OCI-LY7 (cell line): Measurements from ENCODE around the gene HDAC4. TPM values are rescaled to one million over a fixed set of nuclear protein-coding genes. Genes with fewer than 3 reads are reported as not detected.

Experiments used
- BruUV-seq: library from RNA; stranded (reverse); fragments of 400-500 nt; replicated peaks from 2 replicates; lab custom pipeline; 2021; lab: Mats Ljungman, UMichigan
- CTCF ChIA-PET: fragments of 300-600 bp; sonication (Branson Sonifier 250); formaldehyde crosslinking; loops from one replicate; lab custom pipeline; 2022; ENCODE audit warnings: antibody characterized with exemption; ENCODE audit not compliant: unreplicated experiment; lab: Charles Lee
- POLR2A ChIA-PET: fragments of 300-600 bp; sonication (Branson Sonifier 250); formaldehyde crosslinking; loops from one replicate; lab custom pipeline; 2022; ENCODE audit warnings: antibody characterized with exemption; lab: Charles Lee
- DNase-seq: peaks from one replicate; pipeline ENCODE4 v3.0.0-alpha.2; 2015; ENCODE audit warnings: low spot score
- H2AFZ ChIP-seq: fragments of 200-600 bp; sonication (generic), shearing (Covaris generic); 2 replicates; pipeline ENCODE4 v1.6.1; 2014; ENCODE audit warnings: mild to moderate bottlenecking, antibody characterized with exemption, low read length, moderate library complexity
- H3K27ac ChIP-seq: fragments of 200-600 bp; sonication (generic); 2 replicates; pipeline ENCODE4 v1.5.1; 2014; ENCODE audit warnings: mixed run types, low read depth, mild to moderate bottlenecking, moderate library complexity, low read length, inconsistent platforms; ENCODE audit not compliant: poor library complexity, severe bottlenecking
- H3K36me3 ChIP-seq: fragments of 200-600 bp; sonication (generic); 2 replicates; pipeline ENCODE4 v1.6.1; 2014; ENCODE audit warnings: mild to moderate bottlenecking, antibody characterized with exemption, low read length, moderate library complexity, mixed read lengths; ENCODE audit not compliant: insufficient read depth
- H3K4me1 ChIP-seq: fragments of 200-600 bp; sonication (generic); 2 replicates; pipeline ENCODE4 v1.5.1; 2014; ENCODE audit warnings: mild to moderate bottlenecking, low read length; ENCODE audit not compliant: insufficient read depth, poor library complexity, severe bottlenecking
- H3K4me2 ChIP-seq: fragments of 200-600 bp; sonication (generic); 2 replicates; pipeline ENCODE4 v1.6.1; 2014; ENCODE audit warnings: mild to moderate bottlenecking, low read length
- H3K4me3 ChIP-seq: fragments of 200-600 bp; sonication (generic); 2 replicates; pipeline ENCODE4 v1.5.1; 2014; ENCODE audit warnings: mild to moderate bottlenecking, low read depth, low read length; ENCODE audit not compliant: poor library complexity, severe bottlenecking
- H3K79me2 ChIP-seq: fragments of 200-600 bp; sonication (generic); 2 replicates; pipeline ENCODE4 v1.6.1; 2016; ENCODE audit warnings: low read depth, mild to moderate bottlenecking, low read length, moderate library complexity, mixed read lengths; ENCODE audit not compliant: insufficient read depth
- H3K9me2 ChIP-seq: fragments of 200-600 bp; sonication (generic); 2 replicates; pipeline ENCODE4 v1.6.1; 2016; ENCODE audit warnings: mild to moderate bottlenecking, low read length, mixed read lengths; ENCODE audit not compliant: insufficient read depth
- H3K9me3 ChIP-seq: fragments of 200-600 bp; sonication (generic); 2 replicates; pipeline ENCODE4 v1.6.1; 2014; ENCODE audit warnings: mild to moderate bottlenecking, mixed run types, low read length, mixed read lengths
- H4K20me1 ChIP-seq: fragments of 200-600 bp; sonication (generic); 2 replicates; pipeline ENCODE4 v1.6.1; 2014; ENCODE audit warnings: mild to moderate bottlenecking, antibody characterized with exemption, low read length, moderate library complexity, mixed read lengths; ENCODE audit not compliant: insufficient read depth
- CTCF ChIP-seq: fragments of 200-600 bp; sonication (generic); conservative IDR thresholded peaks from 2 replicates; pipeline ENCODE4 v1.5.1; 2014; ENCODE audit warnings: mild to moderate bottlenecking, antibody characterized with exemption, low read length, moderate library complexity, mixed read lengths
- EZH2phosphoT487 ChIP-seq: fragments of 200-600 bp; sonication (generic); IDR thresholded peaks from 2 replicates; pipeline ENCODE4 v1.6.1; 2018; ENCODE audit warnings: low read depth, borderline replicate concordance, mild to moderate bottlenecking, mixed run types, antibody characterized with exemption, low read length, moderate library complexity, mixed read lengths
- intact Hi-C: fragments of 100-400 bp; cut with micrococcal nuclease; formaldehyde crosslinking; loops from one replicate; pipeline ENCODE4 v1.10.0; 2022; ENCODE audit not compliant: unreplicated experiment
- microRNA-seq: library from miRNA; unstranded; fragments of <30 nt; microRNA quantifications from one replicate; pipeline ENCODE4 v1.2.0, GENCODE V29; 2022; ENCODE audit warnings: borderline replicate concordance
- small RNA-seq: library from RNA; depleted of rRNA; stranded (forward); fragments of <200 nt; gene quantifications from one replicate; pipeline ENCODE3, GENCODE V24; 2014
- total RNA-seq, 2 experiments: library from RNA; depleted of rRNA in 1 of 2; stranded (reverse); fragments of >200 nt in 1 of 2; shearing (Covaris generic) in 1 of 2; gene quantifications; 2 replicates each; pipeline ENCODE4 v1.2.3, GENCODE V29; 2014 to 2022

The HDAC4 gene
- total RNA-seq, 2 experiments from 2014 or later = 10.2 to 20.6 TPM

- no TSS peak for BruUV-seq
- Histone ChIP-seq H2AFZ (no peak overlapping the region), H3K36me3 (no peaks in the 10 kb centered on the region), H3K4me1 (no peaks in the 10 kb centered on the region), H3K27ac (no peak overlapping the region), H3K4me3 (no peak overlapping the region), H4K20me1 (no peaks in the 10 kb centered on the region), H3K4me2 (no peak overlapping the region), H3K9me3 (no peaks in the 10 kb centered on the region), H3K9me2 (no peaks in the 10 kb centered on the region), H3K79me2 (no peaks in the 10 kb centered on the region)
- TF ChIP-seq EZH2phosphoT487 = no peak
- no peak for TF ChIP-seq CTCF
- ChIA-PET POLR2A (no interaction called here), CTCF (no interaction called here)
- intact Hi-C loops = no loop called here
- DNase-seq = no peak
These were observed 401.5 kb downstream of the HDAC4 start for GRCh38 chr2:238999291-238999741.

DNA sequence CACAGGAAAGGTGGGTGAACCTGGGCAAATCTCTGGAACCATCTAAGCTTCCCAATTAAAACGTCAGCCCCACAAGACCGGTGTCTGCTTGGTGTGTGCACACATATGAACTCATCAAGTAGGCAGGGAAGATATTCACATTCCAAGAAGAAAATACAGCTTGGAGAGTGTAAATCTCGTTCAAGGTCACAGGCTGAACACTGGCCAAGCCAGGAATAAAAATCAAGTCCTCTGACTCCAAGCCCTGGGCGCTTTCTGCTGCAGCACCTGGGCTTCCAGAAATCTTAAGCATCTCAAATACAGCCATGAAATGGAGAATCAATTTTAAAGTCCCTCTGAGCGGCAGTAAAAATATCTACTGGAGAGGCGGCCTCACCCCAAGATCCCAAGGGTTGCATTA is 402.0 kb downstream of the HDAC4 start:
- intact Hi-C loops = no loop called here
- H3K4me1 ChIP-seq = no peaks in the 10 kb centered on the region
- no peaks in the 10 kb centered on the region for H3K9me3 ChIP-seq
- H3K27ac ChIP-seq = no peak overlapping the region
- no peak overlapping the region for H2AFZ ChIP-seq
- no peak for DNase-seq
- CTCF ChIA-PET = no interaction called here
- POLR2A ChIA-PET = interaction anchor here (0.6 kb wide), 1 partner anchor 1331 kb away, joined by 3 read pairs; no protein-coding TSS in a partner anchor
- no peaks in the 10 kb centered on the region for H4K20me1 ChIP-seq
- BruUV-seq = no TSS peak
- H3K9me2 ChIP-seq = no peaks in the 10 kb centered on the region
- H3K4me3 ChIP-seq = no peak overlapping the region
- TF ChIP-seq CTCF = no peak
- TF ChIP-seq EZH2phosphoT487 = no peak
- H3K4me2 ChIP-seq = no peak overlapping the region
- no peaks in the 10 kb centered on the region for H3K36me3 ChIP-seq
- no peaks in the 10 kb centered on the region for H3K79me2 ChIP-seq

Small RNA genes within 50 kb of the gene (microRNA-seq; reads per million reads assigned to microRNA genes)
- gene MIR2467 (not detected), gene MIR4269 (not detected), gene MIR4440 (not detected), gene MIR4441 (not detected)

Small RNA genes within 50 kb of the gene (small RNA-seq; reads per million reads assigned to genes)
- not detected for gene MIR2467
- not detected for gene MIR4269
- not detected for gene MIR4440
- not detected for gene MIR4441
